ENCODE measurements around the gene GRK7. TPM values are rescaled to one million over a fixed set of nuclear protein-coding genes. Genes with fewer than 3 reads are reported as not detected.
"Not testable (repeated sequence)": the region's sequence is repeated elsewhere in the genome, so short reads cannot be mapped to it uniquely, and the experiment has no call there.

GRK7 gene
- polyA plus RNA-seq, 1 of the 3 experiments (the other 2 are of a cell fraction) = not detected

- TF ChIP-seq TAF1 (IDR thresholded peaks at IDR 0.05; ENCODE audit: borderline replicate concordance, low read depth, low read length) (no peak), RXRA (IDR thresholded peaks at IDR 0.05; ENCODE audit: borderline replicate concordance, low read depth) (no peak), NRF1 (IDR thresholded peaks at IDR 0.05; ENCODE audit: low read depth, low read length) (no peak), ELF1 (IDR thresholded peaks at IDR 0.05) (no peak), IRF3 (IDR thresholded peaks at IDR 0.05; ENCODE audit: low read depth, low read length) (no peak), EZH2phosphoT487 (IDR thresholded peaks at IDR 0.05; ENCODE audit: borderline replicate concordance, low read depth) (no peak), JUND (IDR thresholded peaks at IDR 0.05) (no peak), RAD21 (IDR thresholded peaks at IDR 0.05; ENCODE audit: low read length) (no peak), USF1 (IDR thresholded peaks at IDR 0.05; ENCODE audit: borderline replicate concordance, low read depth) (no peak), TEAD4 (IDR thresholded peaks at IDR 0.05; ENCODE audit: borderline replicate concordance, insufficient read depth) (no peak), RFX5 (IDR thresholded peaks at IDR 0.05; ENCODE audit: low read length) (no peak), NFIC (IDR thresholded peaks at IDR 0.05; ENCODE audit: borderline replicate concordance) (no peak), SMC3 (IDR thresholded peaks at IDR 0.05; ENCODE audit: low read depth, low read length) (no peak), RCOR1 (IDR thresholded peaks at IDR 0.05; ENCODE audit: low read length) (no peak), MXI1 (IDR thresholded peaks at IDR 0.05; ENCODE audit: low read depth, low read length) (no peak)
- Histone ChIP-seq H3K27me3 (ENCODE audit: insufficient read depth) (peaks cover 7% of the 10 kb centered on the region; the same call in 1 of the 2 replicates), H3K27ac (ENCODE audit: low read depth in 2 of 2, low read length in 1 of 2) (no peak overlapping the region), H3K9me2 (no peaks in the 10 kb centered on the region), H3K9me3 (no peaks in the 10 kb centered on the region), H3K79me2 (ENCODE audit: insufficient read depth) (no peaks in the 10 kb centered on the region), H2AFZ (ENCODE audit: low read depth) (no peak overlapping the region), H3K4me1 (ENCODE audit: control insufficient read depth in 1 of 2, insufficient read depth in 2 of 2, low read depth in 1 of 2, low read length in 1 of 2) (no peaks in the 10 kb centered on the region; a peak in 1 of 4 replicates), H3F3A (replicated peaks; ENCODE audit: insufficient read depth) (no peaks in the 10 kb centered on the region), H3K4me3 (ENCODE audit: low read depth in 2 of 2, low read length in 1 of 2) (no peak overlapping the region), H3K36me3 (replicated peaks in 1 of 2; ENCODE audit: control insufficient read depth in 1 of 2, insufficient read depth in 2 of 2, low read length in 1 of 2) (no peaks in the 10 kb centered on the region), H3K4me2 (no peak overlapping the region), H3K9ac (no peak overlapping the region), H4K20me1 (ENCODE audit: insufficient read depth) (no peaks in the 10 kb centered on the region)
- CTCF ChIA-PET = no interaction called here
- WGBS (ENCODE audit: low lambda C conversion rate) = 58% methylated on average over 6 of the region's 6 CpGs
- no peak for DNase-seq
- POLR2A ChIA-PET = no interaction called here
Measured at GRCh38 chr3:141802316-141803077, 39.3 kb downstream of the GRK7 start.

- H3K9me2 ChIP-seq; POLR2A ChIA-PET; H3K27ac ChIP-seq (ENCODE audit: low read depth in 2 of 2, low read length in 1 of 2); DNase-seq; H3K4me2 ChIP-seq; H3K4me1 ChIP-seq (ENCODE audit: control insufficient read depth in 1 of 2, insufficient read depth in 2 of 2, low read depth in 1 of 2, low read length in 1 of 2); CTCF ChIA-PET; H4K20me1 ChIP-seq (ENCODE audit: insufficient read depth); H3K79me2 ChIP-seq (ENCODE audit: insufficient read depth); H2AFZ ChIP-seq (ENCODE audit: low read depth); H3F3A ChIP-seq (replicated peaks; ENCODE audit: insufficient read depth); H3K9me3 ChIP-seq; H3K27me3 ChIP-seq (ENCODE audit: insufficient read depth); H3K9ac ChIP-seq; H3K36me3 ChIP-seq (replicated peaks in 1 of 2; ENCODE audit: control insufficient read depth in 1 of 2, insufficient read depth in 2 of 2, low read length in 1 of 2); H3K4me3 ChIP-seq (ENCODE audit: low read depth in 2 of 2, low read length in 1 of 2): not testable (repeated sequence)
- 59% methylated on average over 6 of the region's 6 CpGs for WGBS (ENCODE audit: low lambda C conversion rate)
Measured at GRCh38 chr3:141803538-141803937, 40.3 kb downstream of the GRK7 start.
